ENCODE measurements around the gene ATP8A2.
"Not testable (repeated sequence)": the region's sequence is repeated elsewhere in the genome, so short reads cannot be mapped to it uniquely, and the experiment has no call there.

The ATP8A2 gene

GRCh38 chr13:25821776-25822175 is 450.0 kb downstream of the ATP8A2 start:
- no peak for FAIRE-seq

- FAIRE-seq, result not testable (repeated sequence)
These were observed 455.4 kb downstream of the ATP8A2 start for GRCh38 chr13:25827221-25827620.

GRCh38 chr13:25827831-25828465 is 456.2 kb downstream of the ATP8A2 start:
- FAIRE-seq, result no peak

- FAIRE-seq, result no peak
These were observed 462.0 kb downstream of the ATP8A2 start for GRCh38 chr13:25833761-25834160.

- no peak for FAIRE-seq
These were observed 465.0 kb downstream of the ATP8A2 start for GRCh38 chr13:25836574-25837336.

GRCh38 chr13:25839371-25839770 is 467.6 kb downstream of the ATP8A2 start:
- FAIRE-seq, result no peak

- no peak for FAIRE-seq
These were observed 468.5 kb downstream of the ATP8A2 start for GRCh38 chr13:25840261-25840660.

GRCh38 chr13:25840931-25841330 is 469.2 kb downstream of the ATP8A2 start:
- no peak for FAIRE-seq

GRCh38 chr13:25843692-25844091 is 471.9 kb downstream of the ATP8A2 start:
- FAIRE-seq, result no peak

- FAIRE-seq, result no peak
These were observed 473.0 kb downstream of the ATP8A2 start for GRCh38 chr13:25844559-25845434.

- FAIRE-seq, result no peak
These were observed 474.6 kb downstream of the ATP8A2 start for GRCh38 chr13:25846222-25846984.

GRCh38 chr13:25847145-25847544 is 475.4 kb downstream of the ATP8A2 start:
- FAIRE-seq, result no peak

- FAIRE-seq, result no peak
These were observed 476.2 kb downstream of the ATP8A2 start for GRCh38 chr13:25847635-25848626.

- no peak for FAIRE-seq
These were observed 477.3 kb downstream of the ATP8A2 start for GRCh38 chr13:25848812-25849745.

GRCh38 chr13:25857830-25858229 is 486.1 kb downstream of the ATP8A2 start:
- FAIRE-seq, result no peak

- no peak for FAIRE-seq
These were observed 487.8 kb downstream of the ATP8A2 start for GRCh38 chr13:25859528-25859927.

- no peak for FAIRE-seq
These were observed 488.5 kb downstream of the ATP8A2 start for GRCh38 chr13:25860265-25860664.

- no peak for FAIRE-seq
These were observed 489.1 kb downstream of the ATP8A2 start for GRCh38 chr13:25860862-25861261.

GRCh38 chr13:25862156-25862555 is 490.4 kb downstream of the ATP8A2 start:
- FAIRE-seq, result no peak

- no peak for FAIRE-seq
These were observed 492.3 kb downstream of the ATP8A2 start for GRCh38 chr13:25864116-25864515.

All from islet of Langerhans (tissue), 1 donor.